HFF-Myc (cell line): ENCODE measurements around the gene C3orf20.

Source experiments
- DNase-seq: peaks from one replicate; pipeline ENCODE4 v3.0.0-alpha.2; 2011; ENCODE audit warnings: low read depth; ENCODE audit errors: extremely low read depth
- H3K4me3 ChIP-seq: replicated peaks from 2 replicates; pipeline ENCODE4 v1.5.1; 2011; ENCODE audit warnings: low read depth, mild to moderate bottlenecking, control low read depth, low read length
- TF ChIP-seq, protein P1 (sequence below): IDR thresholded peaks from 2 replicates; pipeline ENCODE4 v1.5.1; 2012; ENCODE audit warnings: mild to moderate bottlenecking, low read depth, low read length, control low read depth; ENCODE audit errors: missing control alignments

The C3orf20 gene

DNA sequence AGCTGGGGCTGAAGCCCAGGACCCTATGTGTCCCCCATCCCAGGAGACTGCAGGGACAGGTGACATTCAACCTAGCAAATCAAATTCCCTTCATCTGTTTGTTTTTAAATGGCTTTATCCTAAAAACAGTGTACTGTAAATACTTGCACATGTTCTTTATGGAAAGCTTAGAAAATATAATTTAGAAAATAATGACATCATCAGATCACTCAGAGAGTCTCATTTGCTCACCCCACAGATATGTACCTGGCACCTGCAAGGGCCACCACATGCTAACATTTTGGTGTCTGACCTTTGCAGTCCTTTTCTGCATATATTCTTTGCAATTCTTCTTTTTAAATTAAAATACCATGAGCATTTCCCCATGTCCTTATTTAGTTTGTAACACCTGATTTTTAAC lies 85.2 kb downstream of the C3orf20 start:
- DNase-seq: no peak
- no peak overlapping the region for H3K4me3 ChIP-seq
- TF ChIP-seq, protein P1, sequence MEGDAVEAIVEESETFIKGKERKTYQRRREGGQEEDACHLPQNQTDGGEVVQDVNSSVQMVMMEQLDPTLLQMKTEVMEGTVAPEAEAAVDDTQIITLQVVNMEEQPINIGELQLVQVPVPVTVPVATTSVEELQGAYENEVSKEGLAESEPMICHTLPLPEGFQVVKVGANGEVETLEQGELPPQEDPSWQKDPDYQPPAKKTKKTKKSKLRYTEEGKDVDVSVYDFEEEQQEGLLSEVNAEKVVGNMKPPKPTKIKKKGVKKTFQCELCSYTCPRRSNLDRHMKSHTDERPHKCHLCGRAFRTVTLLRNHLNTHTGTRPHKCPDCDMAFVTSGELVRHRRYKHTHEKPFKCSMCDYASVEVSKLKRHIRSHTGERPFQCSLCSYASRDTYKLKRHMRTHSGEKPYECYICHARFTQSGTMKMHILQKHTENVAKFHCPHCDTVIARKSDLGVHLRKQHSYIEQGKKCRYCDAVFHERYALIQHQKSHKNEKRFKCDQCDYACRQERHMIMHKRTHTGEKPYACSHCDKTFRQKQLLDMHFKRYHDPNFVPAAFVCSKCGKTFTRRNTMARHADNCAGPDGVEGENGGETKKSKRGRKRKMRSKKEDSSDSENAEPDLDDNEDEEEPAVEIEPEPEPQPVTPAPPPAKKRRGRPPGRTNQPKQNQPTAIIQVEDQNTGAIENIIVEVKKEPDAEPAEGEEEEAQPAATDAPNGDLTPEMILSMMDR: no peak

DNA sequence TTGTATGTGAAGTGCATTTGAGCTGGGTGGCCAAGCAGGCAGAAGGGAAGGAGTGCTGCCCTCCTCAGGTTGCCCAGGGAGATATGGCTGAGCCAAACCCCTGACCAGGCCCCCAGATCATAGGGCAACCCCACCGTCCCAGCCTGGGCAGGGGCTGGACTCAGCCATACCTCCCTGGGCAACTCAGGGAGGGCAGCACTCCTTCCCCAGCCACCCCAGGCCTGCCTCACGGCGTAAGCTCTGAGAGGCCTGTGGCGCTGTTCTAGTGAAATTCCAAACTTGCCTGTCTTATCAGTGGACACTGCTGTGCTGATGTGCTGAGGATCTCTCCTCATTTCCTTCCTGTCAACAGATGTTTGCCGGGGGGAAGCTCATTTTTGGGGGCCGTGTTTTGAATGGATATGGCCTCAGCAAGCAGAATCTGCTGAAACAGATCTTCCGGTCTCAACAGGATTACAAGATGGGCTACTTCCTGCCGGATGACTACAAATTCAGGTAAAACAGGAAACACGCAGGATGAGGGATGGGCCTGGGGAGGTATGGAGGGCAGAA lies 86.3 kb downstream of the C3orf20 start:
- TF ChIP-seq, protein P1: no peak
- DNase-seq: no peak
- H3K4me3 ChIP-seq: no peak overlapping the region

DNA sequence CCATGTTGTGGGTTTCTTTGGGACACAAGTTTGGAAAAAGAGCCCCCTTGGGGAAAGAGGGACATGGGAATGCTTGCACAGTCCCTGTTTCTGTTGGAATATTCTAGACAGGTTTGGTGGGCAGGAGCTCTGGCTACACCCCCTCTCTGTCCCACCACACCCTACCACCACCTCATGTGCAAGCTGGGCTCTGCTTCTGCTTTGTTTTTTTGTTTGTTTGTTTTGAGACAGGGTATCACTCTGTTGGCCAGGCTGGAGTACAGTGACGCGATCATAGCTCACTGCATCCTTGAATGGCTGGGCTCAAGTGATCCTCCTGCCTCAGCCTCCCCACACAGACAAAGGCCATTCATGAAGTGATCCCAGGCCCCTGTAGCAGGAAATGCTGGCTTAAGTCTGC lies 86.9 kb downstream of the C3orf20 start:
- TF ChIP-seq, protein P1: no peak
- DNase-seq: no peak
- no peak overlapping the region for H3K4me3 ChIP-seq

DNA sequence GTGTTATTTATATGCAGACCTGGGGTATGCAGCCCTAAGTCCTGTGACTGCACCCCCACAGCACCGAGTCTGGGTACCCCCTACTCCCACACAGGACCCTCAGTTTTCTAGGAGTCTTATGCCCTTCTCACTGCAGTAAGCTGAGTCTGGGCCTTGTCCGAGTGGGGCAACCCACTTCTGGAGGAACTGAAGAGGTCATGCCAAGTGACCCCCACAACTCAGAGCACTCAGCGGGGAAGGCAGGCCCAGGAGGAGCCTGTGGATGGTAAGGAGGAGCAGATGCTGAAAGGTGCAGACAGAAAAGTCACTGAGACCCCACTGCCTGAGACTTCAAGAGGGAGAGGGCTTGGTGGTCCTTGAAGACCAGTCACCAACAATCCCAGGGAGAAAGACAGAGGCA lies 87.8 kb downstream of the C3orf20 start:
- no peak overlapping the region for H3K4me3 ChIP-seq
- DNase-seq: no peak
- TF ChIP-seq, protein P1: no peak

DNA sequence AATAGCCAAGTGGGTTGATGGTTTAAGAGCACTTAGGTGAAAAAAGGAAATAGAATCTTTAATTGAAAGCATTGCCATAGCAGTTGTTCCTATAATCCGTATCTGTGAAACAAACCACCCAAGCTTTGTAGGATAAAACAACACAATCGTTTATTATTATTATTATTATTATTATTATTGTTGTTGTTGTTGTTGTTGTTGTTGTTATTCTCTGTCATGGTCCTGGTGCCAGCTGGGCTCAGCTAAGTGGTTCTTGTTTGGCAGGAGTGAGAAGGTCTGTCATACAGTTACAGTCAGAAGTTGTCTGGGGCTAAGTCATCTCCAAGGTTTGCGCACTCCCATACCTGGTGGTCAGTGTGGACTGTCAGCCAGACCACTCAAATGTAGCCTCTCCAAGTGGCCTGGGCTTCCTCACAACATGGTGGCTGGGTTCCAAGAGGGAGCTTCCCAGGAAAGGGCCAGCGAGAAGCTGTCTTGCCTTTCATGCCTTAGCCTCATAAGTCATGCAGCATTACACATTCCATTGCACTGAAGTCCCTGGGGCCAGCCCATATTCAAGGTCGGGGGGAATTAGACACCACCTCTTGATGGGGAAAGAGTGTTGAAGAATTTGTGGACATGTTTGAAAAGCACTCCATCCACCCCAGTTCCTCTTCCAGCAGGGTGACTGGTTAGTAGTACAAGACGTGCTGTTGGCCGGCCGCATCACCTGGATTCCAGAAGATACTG lies 89.6 kb downstream of the C3orf20 start:
- H3K4me3 ChIP-seq: no peak overlapping the region
- DNase-seq: no peak
- TF ChIP-seq, protein P1: no peak

DNA sequence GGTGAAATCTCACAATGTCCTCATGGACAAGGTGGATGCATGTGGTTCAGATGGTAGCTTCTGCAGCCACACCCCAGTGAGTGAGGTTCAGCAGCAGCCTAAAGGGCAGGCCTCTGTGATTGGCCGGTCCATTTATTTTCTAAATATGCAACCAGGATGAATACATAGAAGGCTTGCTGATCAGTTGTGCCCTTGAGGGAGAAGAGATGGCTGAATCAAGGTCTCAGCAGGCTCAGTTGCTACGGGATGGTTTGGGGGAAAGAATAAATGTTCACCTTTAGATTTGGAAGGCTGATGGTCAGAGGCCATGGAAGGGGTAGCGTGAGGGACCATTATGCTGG lies 90.1 kb downstream of the C3orf20 start:
- no peak for DNase-seq
- H3K4me3 ChIP-seq: no peak overlapping the region
- TF ChIP-seq, protein P1: no peak
